Vagina (tissue), 2 donors: ENCODE measurements around the gene DNM3.

Experiments used
- POLR2A ChIP-seq, 2 donors: fragments of 450-650 bp; IDR thresholded peaks; one replicate each; pipeline ENCODE4 v1.6.1; 2017; ENCODE audit warnings: antibody characterized with exemption in 2 of 2, mild to moderate bottlenecking in 2 of 2, moderate library complexity in 2 of 2
- POLR2AphosphoS5 ChIP-seq, 2 donors: sonication (generic); formaldehyde crosslinking; IDR thresholded peaks; one replicate each; pipeline ENCODE4 v1.9.0; 2017; ENCODE audit warnings: antibody characterized with exemption in 2 of 2, mild to moderate bottlenecking in 2 of 2, low read depth in 1 of 2; ENCODE audit not compliant: insufficient read depth in 1 of 2
- TF ChIP-seq, protein P1 (sequence below), 3 experiments: fragments of 450-650 bp in 2 of 3; fragments of 200-600 bp in 1 of 3; sonication (generic) in 1 of 3; IDR thresholded peaks; one replicate each; pipeline ENCODE4 v1.5.1; 2017 to 2019; ENCODE audit warnings: antibody characterized with exemption in 3 of 3, mild to moderate bottlenecking in 2 of 3, moderate library complexity in 2 of 3

DNA sequence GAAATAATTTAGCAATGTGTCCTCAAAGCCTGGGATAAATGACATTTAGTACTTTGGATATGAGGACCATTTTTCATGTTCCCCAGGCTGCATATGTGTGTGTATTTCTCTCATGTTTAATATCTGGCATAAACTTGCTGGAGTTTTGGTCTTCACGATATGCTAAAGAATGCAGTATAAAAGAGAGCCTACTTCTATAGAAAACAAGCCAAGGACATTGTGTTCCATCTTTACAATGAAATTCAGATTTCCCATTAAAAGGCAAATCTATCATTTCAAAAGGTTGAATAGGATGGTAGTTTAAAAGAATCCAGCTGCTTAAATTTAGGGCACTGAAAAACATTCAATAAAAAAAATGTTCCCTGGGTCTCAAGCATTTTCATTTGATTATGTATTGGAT, 410.2 kb downstream of the DNM3 start:
- no peak for TF ChIP-seq POLR2A (IDR thresholded peaks at IDR 0.05)
- TF ChIP-seq, protein P1, sequence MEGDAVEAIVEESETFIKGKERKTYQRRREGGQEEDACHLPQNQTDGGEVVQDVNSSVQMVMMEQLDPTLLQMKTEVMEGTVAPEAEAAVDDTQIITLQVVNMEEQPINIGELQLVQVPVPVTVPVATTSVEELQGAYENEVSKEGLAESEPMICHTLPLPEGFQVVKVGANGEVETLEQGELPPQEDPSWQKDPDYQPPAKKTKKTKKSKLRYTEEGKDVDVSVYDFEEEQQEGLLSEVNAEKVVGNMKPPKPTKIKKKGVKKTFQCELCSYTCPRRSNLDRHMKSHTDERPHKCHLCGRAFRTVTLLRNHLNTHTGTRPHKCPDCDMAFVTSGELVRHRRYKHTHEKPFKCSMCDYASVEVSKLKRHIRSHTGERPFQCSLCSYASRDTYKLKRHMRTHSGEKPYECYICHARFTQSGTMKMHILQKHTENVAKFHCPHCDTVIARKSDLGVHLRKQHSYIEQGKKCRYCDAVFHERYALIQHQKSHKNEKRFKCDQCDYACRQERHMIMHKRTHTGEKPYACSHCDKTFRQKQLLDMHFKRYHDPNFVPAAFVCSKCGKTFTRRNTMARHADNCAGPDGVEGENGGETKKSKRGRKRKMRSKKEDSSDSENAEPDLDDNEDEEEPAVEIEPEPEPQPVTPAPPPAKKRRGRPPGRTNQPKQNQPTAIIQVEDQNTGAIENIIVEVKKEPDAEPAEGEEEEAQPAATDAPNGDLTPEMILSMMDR (IDR thresholded peaks at IDR 0.05), result no peak
- no peak for TF ChIP-seq POLR2AphosphoS5 (IDR thresholded peaks at IDR 0.05; ENCODE audit: insufficient read depth in 1 of 2, low read depth in 1 of 2)
